ENCODE results near the gene FOXO4. TPM values are rescaled to one million over a fixed set of nuclear protein-coding genes. Genes with fewer than 3 reads are reported as not detected.

Gene FOXO4
- total RNA-seq, 2 experiments from 2014 or later = 3.8 to 12.1 TPM

DNA sequence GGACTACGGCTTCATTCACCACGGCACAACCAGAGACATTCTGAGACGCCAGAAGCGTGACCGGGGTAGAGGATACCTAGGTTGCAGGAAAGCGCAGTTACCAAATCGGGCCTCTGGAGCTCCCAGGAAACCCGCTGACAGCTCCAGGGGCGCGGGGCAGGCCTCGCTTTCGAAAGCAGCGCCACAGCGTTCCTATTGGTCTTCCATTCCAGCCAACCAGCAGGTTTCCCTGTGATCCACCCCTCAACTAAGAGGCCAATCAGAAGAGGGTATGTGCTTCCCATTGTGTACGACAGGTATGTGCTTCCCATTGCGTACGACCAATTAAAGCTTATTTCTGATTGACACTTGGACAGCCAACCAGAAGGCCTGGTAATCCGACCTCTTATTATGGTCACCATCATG lies 42.4 kb upstream of the FOXO4 start:
- CTCF ChIA-PET (ENCODE audit: unreplicated experiment) = no interaction called here
- no peaks in the 10 kb centered on the region for H3K9me2 ChIP-seq (ENCODE audit: insufficient read depth, low read length)
- no TSS peak for BruUV-seq (replicated peaks)
- no peaks in the 10 kb centered on the region for H3K4me1 ChIP-seq (ENCODE audit: insufficient read depth, low read length, poor library complexity, severe bottlenecking)
- no peak for DNase-seq (ENCODE audit: low spot score)
- no peak for TF ChIP-seq EZH2phosphoT487 (IDR thresholded peaks at IDR 0.05; ENCODE audit: borderline replicate concordance, low read depth, low read length)
- TF ChIP-seq, protein P1, sequence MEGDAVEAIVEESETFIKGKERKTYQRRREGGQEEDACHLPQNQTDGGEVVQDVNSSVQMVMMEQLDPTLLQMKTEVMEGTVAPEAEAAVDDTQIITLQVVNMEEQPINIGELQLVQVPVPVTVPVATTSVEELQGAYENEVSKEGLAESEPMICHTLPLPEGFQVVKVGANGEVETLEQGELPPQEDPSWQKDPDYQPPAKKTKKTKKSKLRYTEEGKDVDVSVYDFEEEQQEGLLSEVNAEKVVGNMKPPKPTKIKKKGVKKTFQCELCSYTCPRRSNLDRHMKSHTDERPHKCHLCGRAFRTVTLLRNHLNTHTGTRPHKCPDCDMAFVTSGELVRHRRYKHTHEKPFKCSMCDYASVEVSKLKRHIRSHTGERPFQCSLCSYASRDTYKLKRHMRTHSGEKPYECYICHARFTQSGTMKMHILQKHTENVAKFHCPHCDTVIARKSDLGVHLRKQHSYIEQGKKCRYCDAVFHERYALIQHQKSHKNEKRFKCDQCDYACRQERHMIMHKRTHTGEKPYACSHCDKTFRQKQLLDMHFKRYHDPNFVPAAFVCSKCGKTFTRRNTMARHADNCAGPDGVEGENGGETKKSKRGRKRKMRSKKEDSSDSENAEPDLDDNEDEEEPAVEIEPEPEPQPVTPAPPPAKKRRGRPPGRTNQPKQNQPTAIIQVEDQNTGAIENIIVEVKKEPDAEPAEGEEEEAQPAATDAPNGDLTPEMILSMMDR (conservative IDR thresholded peaks at IDR 0.05; ENCODE audit: low read length) = no peak
- no peaks in the 10 kb centered on the region for H3K79me2 ChIP-seq (ENCODE audit: insufficient read depth, low read depth, low read length)
- H3K36me3 ChIP-seq (ENCODE audit: insufficient read depth, low read length) = peaks cover 6% of the 10 kb centered on the region; the same call in 1 of the 2 replicates
- H3K27ac ChIP-seq (ENCODE audit: low read depth, low read length, poor library complexity, severe bottlenecking) = no peak overlapping the region
- no peaks in the 10 kb centered on the region for H4K20me1 ChIP-seq (ENCODE audit: insufficient read depth, low read length)
- H2AFZ ChIP-seq (ENCODE audit: low read length) = no peak overlapping the region
- POLR2A ChIA-PET = no interaction called here
- intact Hi-C loops (cut with micrococcal nuclease; ENCODE audit: unreplicated experiment) = no loop called here
- no peak overlapping the region for H3K4me2 ChIP-seq (ENCODE audit: low read length)
- no peak overlapping the region for H3K4me3 ChIP-seq (ENCODE audit: low read depth, low read length, poor library complexity, severe bottlenecking)
- H3K9me3 ChIP-seq (ENCODE audit: low read length) = no peaks in the 10 kb centered on the region

DNA sequence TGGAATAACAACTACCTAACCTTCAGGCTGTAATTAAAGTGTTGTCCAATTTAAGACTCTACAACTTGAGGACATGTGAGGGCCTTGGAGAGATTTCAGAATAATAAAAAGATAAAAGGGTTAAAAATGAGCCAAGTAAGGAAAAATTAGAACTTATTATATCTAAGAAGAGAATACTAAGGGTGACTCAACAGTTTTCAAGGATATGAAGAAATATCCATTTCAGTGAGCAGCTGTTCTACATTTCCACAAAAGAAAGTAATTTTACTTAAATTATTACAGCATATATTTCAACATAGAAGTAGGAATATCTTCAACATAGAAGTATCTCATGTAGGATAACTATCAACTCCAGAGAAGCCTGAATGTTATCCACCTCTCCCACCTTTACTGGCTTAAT lies 38.8 kb upstream of the FOXO4 start:
- POLR2A ChIA-PET = no interaction called here
- CTCF ChIA-PET (ENCODE audit: unreplicated experiment) = no interaction called here
- Histone ChIP-seq H3K27ac (ENCODE audit: low read depth, low read length, poor library complexity, severe bottlenecking) (no peak overlapping the region), H3K36me3 (ENCODE audit: insufficient read depth, low read length) (peaks cover 17% of the 10 kb centered on the region), H3K9me2 (ENCODE audit: insufficient read depth, low read length) (no peaks in the 10 kb centered on the region), H4K20me1 (ENCODE audit: insufficient read depth, low read length) (no peaks in the 10 kb centered on the region), H3K4me1 (ENCODE audit: insufficient read depth, low read length, poor library complexity, severe bottlenecking) (no peaks in the 10 kb centered on the region), H3K9me3 (ENCODE audit: low read length) (no peaks in the 10 kb centered on the region), H3K4me3 (ENCODE audit: low read depth, low read length, poor library complexity, severe bottlenecking) (no peak overlapping the region), H2AFZ (ENCODE audit: low read length) (no peak overlapping the region), H3K4me2 (ENCODE audit: low read length) (no peak overlapping the region), H3K79me2 (ENCODE audit: insufficient read depth, low read depth, low read length) (no peaks in the 10 kb centered on the region)
- DNase-seq (ENCODE audit: low spot score) = no peak
- TF ChIP-seq, protein P1 (conservative IDR thresholded peaks at IDR 0.05; ENCODE audit: low read length) = no peak
- no peak for TF ChIP-seq EZH2phosphoT487 (IDR thresholded peaks at IDR 0.05; ENCODE audit: borderline replicate concordance, low read depth, low read length)
- intact Hi-C loops (cut with micrococcal nuclease; ENCODE audit: unreplicated experiment) = no loop called here
- BruUV-seq (replicated peaks) = no TSS peak

DNA sequence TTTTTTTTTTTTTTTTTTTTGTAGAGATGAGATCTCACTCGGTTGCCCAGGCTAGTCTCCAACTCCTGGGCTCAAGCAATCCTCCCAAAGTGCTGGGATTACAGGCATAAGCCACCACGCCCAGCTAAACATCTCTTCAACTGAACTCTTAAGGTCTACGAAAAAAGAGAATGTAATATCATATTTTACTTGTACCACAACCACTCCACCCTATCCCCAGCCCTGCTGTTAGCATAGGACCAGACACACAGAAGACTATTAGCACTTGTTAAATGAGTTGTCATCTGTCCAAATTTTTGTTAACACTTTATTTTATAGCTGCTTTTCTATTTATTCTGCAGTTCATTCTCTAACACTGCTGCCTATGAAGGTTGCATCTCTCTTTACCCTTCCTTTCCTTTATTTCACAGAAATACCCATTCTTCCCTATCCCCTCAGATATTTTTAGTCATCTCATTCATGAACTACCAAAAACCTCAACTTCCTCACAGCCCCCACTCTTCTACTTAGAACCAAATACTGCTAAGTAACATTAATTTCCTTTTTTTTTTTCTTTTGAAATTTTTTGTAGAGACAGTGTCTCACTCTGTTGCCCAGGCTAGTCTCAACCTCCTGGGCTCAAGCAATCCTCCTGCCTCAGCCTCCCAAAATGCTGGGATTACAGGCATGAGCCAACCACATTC lies 37.7 kb upstream of the FOXO4 start:
- H3K79me2 ChIP-seq (ENCODE audit: insufficient read depth, low read depth, low read length) = no peaks in the 10 kb centered on the region
- H3K9me2 ChIP-seq (ENCODE audit: insufficient read depth, low read length) = no peaks in the 10 kb centered on the region
- H3K9me3 ChIP-seq (ENCODE audit: low read length) = no peaks in the 10 kb centered on the region
- intact Hi-C loops (cut with micrococcal nuclease; ENCODE audit: unreplicated experiment) = no loop called here
- no peaks in the 10 kb centered on the region for H4K20me1 ChIP-seq (ENCODE audit: insufficient read depth, low read length)
- peaks cover 21% of the 10 kb centered on the region for H3K36me3 ChIP-seq (ENCODE audit: insufficient read depth, low read length)
- no peak overlapping the region for H3K27ac ChIP-seq (ENCODE audit: low read depth, low read length, poor library complexity, severe bottlenecking)
- H2AFZ ChIP-seq (ENCODE audit: low read length) = no peak overlapping the region
- no peak overlapping the region for H3K4me3 ChIP-seq (ENCODE audit: low read depth, low read length, poor library complexity, severe bottlenecking)
- POLR2A ChIA-PET = interaction anchor here (0.6 to 0.8 kb wide), 2 partner anchors 10 to 590 kb away, joined by 3 read pairs; partner anchors contain the start of gene SNX12
- DNase-seq (ENCODE audit: low spot score) = no peak
- CTCF ChIA-PET (ENCODE audit: unreplicated experiment) = no interaction called here
- BruUV-seq (replicated peaks) = no TSS peak
- H3K4me2 ChIP-seq (ENCODE audit: low read length) = no peak overlapping the region
- no peaks in the 10 kb centered on the region for H3K4me1 ChIP-seq (ENCODE audit: insufficient read depth, low read length, poor library complexity, severe bottlenecking)
- TF ChIP-seq, protein P1 (conservative IDR thresholded peaks at IDR 0.05; ENCODE audit: low read length) = no peak
- no peak for TF ChIP-seq EZH2phosphoT487 (IDR thresholded peaks at IDR 0.05; ENCODE audit: borderline replicate concordance, low read depth, low read length)
